HCT116 (cell line): ENCODE measurements around the gene SLC24A3. TPM values are rescaled to one million over a fixed set of nuclear protein-coding genes. Genes with fewer than 3 reads are reported as not detected.

ENCODE experiments used
- ATAC-seq: fragments of 200-7000 bp; cut with Tn5 transposase; 2 replicates; pipeline ENCODE4 v1.9.1; 2020; ENCODE audit warnings: mild to moderate bottlenecking, moderate library complexity
- BruUV-seq: library from RNA; stranded (reverse); fragments of 400-500 nt; replicated peaks from 2 replicates; lab custom pipeline; 2021; lab: Mats Ljungman, UMichigan
- CTCF ChIA-PET: fragments of 300-600 bp; sonication (Branson Sonifier 250); formaldehyde crosslinking; loops from one replicate; lab custom pipeline; 2021; ENCODE audit warnings: antibody characterized with exemption; lab: Charles Lee
- POLR2A ChIA-PET: fragments of 300-600, 350-600 bp; sonication (Branson Sonifier 250); formaldehyde crosslinking; loops from one replicate; lab custom pipeline; 2021; ENCODE audit warnings: antibody characterized with exemption; lab: Charles Lee
- RAD21 ChIA-PET, 2 experiments: fragments of 300-600 bp; sonication (Branson Sonifier 250); formaldehyde crosslinking; loops; one replicate each; lab custom pipeline; 2023; ENCODE audit warnings: low total read pairs in 2 of 2; ENCODE audit not compliant: uncharacterized antibody in 2 of 2, unreplicated experiment in 2 of 2, low non-redundant PET in 1 of 2; lab: Charles Lee
- DNase-seq: peaks from one replicate; pipeline ENCODE4 v3.0.0-alpha.2; 2010; ENCODE audit warnings: low read depth, low spot score
- H2AFZ ChIP-seq: fragments of 200-600 bp; shearing (Covaris generic), sonication (generic); 2 replicates; pipeline ENCODE4 v1.6.1; 2017; ENCODE audit warnings: low read depth, mixed run types, mixed read lengths, antibody characterized with exemption, low read length; ENCODE audit not compliant: poor library complexity, severe bottlenecking
- H3K27ac ChIP-seq: 2 replicates; pipeline ENCODE4 v1.5.1; 2012; ENCODE audit warnings: low read depth, low read length
- H3K27me3 ChIP-seq: fragments of 200-600 bp; sonication (generic); 2 replicates; pipeline ENCODE4 v1.6.1; 2016; ENCODE audit warnings: mixed run types, low read length, mixed read lengths; ENCODE audit not compliant: insufficient read depth
- H3K36me3 ChIP-seq, 2 experiments: fragments of 200-500 bp in 1 of 2; fragments of 200-600 bp in 1 of 2; sonication (Bioruptor generic) in 1 of 2; sonication (generic) in 1 of 2; 2 replicates each; pipeline versions ENCODE4 v1.5.1 to v1.6.1; 2014 to 2016; ENCODE audit warnings: low read length in 2 of 2, inconsistent platforms in 1 of 2, mixed read lengths in 1 of 2, mixed run types in 1 of 2; ENCODE audit not compliant: insufficient read depth in 2 of 2, control insufficient read depth in 1 of 2
- H3K4me1 ChIP-seq, 2 experiments: fragments of 200-600 bp in 1 of 2; sonication (generic) in 1 of 2; 2 replicates each; pipeline versions ENCODE4 v1.5.1 to v1.6.1; 2012 to 2017; ENCODE audit warnings: low read length in 2 of 2, inconsistent platforms in 1 of 2, mild to moderate bottlenecking in 1 of 2, mixed read lengths in 1 of 2, mixed run types in 1 of 2, moderate library complexity in 1 of 2; ENCODE audit not compliant: insufficient read depth in 2 of 2, control insufficient read depth in 1 of 2
- H3K4me2 ChIP-seq: fragments of 200-600 bp; sonication (generic); 2 replicates; pipeline ENCODE4 v1.6.1; 2017; ENCODE audit warnings: mixed run types, low read length, mixed read lengths
- H3K4me3 ChIP-seq, 2 experiments: fragments of 200-600 bp in 1 of 2; sonication (generic) in 1 of 2; replicated peaks in 1 of 2; 2 replicates each; pipeline ENCODE4 v1.5.1; 2011 to 2016; ENCODE audit warnings: low read length in 2 of 2, control low read depth in 1 of 2, low read depth in 1 of 2, mild to moderate bottlenecking in 1 of 2, mixed read lengths in 1 of 2, mixed run types in 1 of 2
- H3K79me2 ChIP-seq: fragments of 200-600 bp; sonication (generic); 2 replicates; pipeline ENCODE4 v1.6.1; 2017; ENCODE audit warnings: mild to moderate bottlenecking, mixed run types, low read length, moderate library complexity, mixed read lengths; ENCODE audit not compliant: insufficient read depth
- H3K9ac ChIP-seq: fragments of 200-600 bp; sonication (generic); 2 replicates; pipeline ENCODE4 v1.6.1; 2016; ENCODE audit warnings: low read length, mixed read lengths
- H3K9me2 ChIP-seq: fragments of 200-600 bp; sonication (generic), shearing (Covaris generic); 2 replicates; pipeline ENCODE4 v1.6.1; 2017; ENCODE audit warnings: mixed run types, mild to moderate bottlenecking, moderate library complexity; ENCODE audit not compliant: insufficient read depth
- H3K9me3 ChIP-seq, 2 experiments: fragments of 200-500 bp in 1 of 2; fragments of 200-600 bp in 1 of 2; sonication (Bioruptor generic) in 1 of 2; sonication (generic) in 1 of 2; 2 replicates each; pipeline ENCODE4 v1.6.1; 2014 to 2017; ENCODE audit warnings: low read length in 2 of 2, mixed read lengths in 2 of 2, inconsistent platforms in 1 of 2, low read depth in 1 of 2, mild to moderate bottlenecking in 1 of 2, mixed run types in 1 of 2, moderate library complexity in 1 of 2; ENCODE audit not compliant: control insufficient read depth in 1 of 2, insufficient read depth in 1 of 2
- H4K20me1 ChIP-seq: fragments of 200-600 bp; sonication (generic), shearing (Covaris generic); 2 replicates; pipeline ENCODE4 v1.6.1; 2017; ENCODE audit warnings: mixed run types, mild to moderate bottlenecking, moderate library complexity; ENCODE audit not compliant: insufficient read depth
- ATF3 ChIP-seq: IDR thresholded peaks from 2 replicates; pipeline ENCODE4 v1.6.1; 2012
- CBX3 ChIP-seq: IDR thresholded peaks from 2 replicates; pipeline ENCODE4 v1.6.1; 2012; ENCODE audit warnings: low read depth
- CEBPB ChIP-seq: IDR thresholded peaks from 2 replicates; pipeline ENCODE4 v1.6.1; 2012; ENCODE audit warnings: low read depth
- CTCF ChIP-seq, 3 experiments: fragments of 200-600 bp in 1 of 3; sonication (generic) in 1 of 3; IDR thresholded peaks in 2 of 3; conservative IDR thresholded peaks in 1 of 3; 2 replicates each; pipeline ENCODE4 v1.5.1; 2012 to 2017; ENCODE audit warnings: low read depth in 2 of 3, low read length in 2 of 3, antibody characterized with exemption in 1 of 3, borderline replicate concordance in 1 of 3, control low read depth in 1 of 3, mild to moderate bottlenecking in 1 of 3, mixed read lengths in 1 of 3, mixed run types in 1 of 3, moderate library complexity in 1 of 3; ENCODE audit not compliant: insufficient read depth in 1 of 3
- EGR1 ChIP-seq: IDR thresholded peaks from 2 replicates; pipeline ENCODE4 v1.6.1; 2012; ENCODE audit warnings: low read depth
- ELF1 ChIP-seq: IDR thresholded peaks from 2 replicates; pipeline ENCODE4 v1.6.1; 2012; ENCODE audit warnings: low read depth, borderline replicate concordance
- EZH2 ChIP-seq: fragments of 200-600 bp; sonication (generic); IDR thresholded peaks from 2 replicates; pipeline ENCODE4 v1.6.1; 2017; ENCODE audit warnings: antibody characterized with exemption, mixed run types
- EZH2phosphoT487 ChIP-seq: fragments of 200-600 bp; IDR thresholded peaks from 2 replicates; pipeline ENCODE4 v1.6.1; 2018; ENCODE audit warnings: antibody characterized with exemption, borderline replicate concordance
- FOSL1 ChIP-seq: IDR thresholded peaks from 2 replicates; pipeline ENCODE4 v1.6.1; 2012; ENCODE audit warnings: low read depth
- JUND ChIP-seq: IDR thresholded peaks from 2 replicates; pipeline ENCODE4 v1.6.1; 2012
- POLR2A ChIP-seq: IDR thresholded peaks from 2 replicates; pipeline ENCODE4 v1.7.0; 2011; ENCODE audit warnings: borderline replicate concordance; ENCODE audit not compliant: insufficient read depth, insufficient read length; ENCODE audit errors: extremely low read depth
- POLR2AphosphoS5 ChIP-seq: IDR thresholded peaks from 2 replicates; pipeline ENCODE4 v1.6.1; 2011; ENCODE audit warnings: mild to moderate bottlenecking, low read depth, low read length, moderate library complexity
- RAD21 ChIP-seq: IDR thresholded peaks from 2 replicates; pipeline ENCODE4 v1.6.1; 2012; ENCODE audit warnings: low read depth, mild to moderate bottlenecking
- REST ChIP-seq: IDR thresholded peaks from 2 replicates; pipeline ENCODE4 v1.6.1; 2012; ENCODE audit warnings: low read depth
- SIN3A ChIP-seq: IDR thresholded peaks from 2 replicates; pipeline ENCODE4 v1.6.1; 2012; ENCODE audit warnings: low read depth
- SP1 ChIP-seq: IDR thresholded peaks from 2 replicates; pipeline ENCODE4 v1.6.1; 2012; ENCODE audit warnings: low read depth
- TCF7L2 ChIP-seq: IDR thresholded peaks from 2 replicates; pipeline ENCODE4 v1.7.0; 2011; ENCODE audit warnings: borderline replicate concordance, inconsistent platforms; ENCODE audit not compliant: insufficient read depth, insufficient read length; ENCODE audit errors: extremely low read depth
- ZBTB33 ChIP-seq: IDR thresholded peaks from 2 replicates; pipeline ENCODE4 v1.6.1; 2011; ENCODE audit warnings: mild to moderate bottlenecking, low read length, moderate library complexity; ENCODE audit not compliant: insufficient replicate concordance; ENCODE audit errors: extremely low read depth
- ZFX ChIP-seq: fragments of 450-650 bp; IDR thresholded peaks from 2 replicates; pipeline ENCODE4 v1.6.1; 2017
- intact Hi-C: fragments of 100-400 bp; cut with micrococcal nuclease; formaldehyde crosslinking; loops from 2 replicates; pipeline ENCODE4 v1.10.0; 2022
- total RNA-seq: library from RNA; stranded (reverse); gene quantifications from one replicate; pipeline ENCODE4 v1.2.1, GENCODE V29; 2021; ENCODE audit not compliant: unreplicated experiment
- TF ChIP-seq, protein P1 (sequence below): IDR thresholded peaks from 2 replicates; pipeline ENCODE4 v1.6.1; 2012

SLC24A3 gene
- total RNA-seq, 1 experiment from 2014 or later: not detected

DNA sequence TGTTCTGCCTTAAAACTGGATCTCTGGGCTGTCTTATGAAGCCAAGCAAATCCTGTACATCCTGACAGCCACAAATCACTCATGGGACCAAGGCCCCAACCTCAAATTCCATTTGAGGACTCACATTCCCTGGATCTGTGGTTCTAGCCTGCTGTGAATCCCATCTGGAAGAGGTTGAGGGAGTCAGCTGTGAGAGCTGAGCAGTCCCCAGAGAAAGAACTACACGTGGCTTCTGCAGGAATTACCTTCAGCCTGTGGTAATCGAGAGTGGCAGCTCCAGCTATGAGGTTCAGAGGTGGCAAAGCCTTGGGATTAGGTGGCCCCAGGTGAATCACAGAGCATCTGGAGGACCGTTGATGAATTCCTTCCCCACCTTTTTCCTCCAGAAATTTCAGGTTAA, 245.2 kb downstream of the SLC24A3 start:
- intact Hi-C loops: no loop called here
- H3K4me2 ChIP-seq: no peak overlapping the region
- H3K4me3 ChIP-seq: no peak overlapping the region
- H3K9ac ChIP-seq: no peak overlapping the region
- H3K36me3 ChIP-seq: no peaks in the 10 kb centered on the region
- H3K9me3 ChIP-seq: no peaks in the 10 kb centered on the region
- no peaks in the 10 kb centered on the region for H3K27me3 ChIP-seq
- no peak overlapping the region for H3K27ac ChIP-seq
- no peak overlapping the region for H2AFZ ChIP-seq
- H3K4me1 ChIP-seq: no peaks in the 10 kb centered on the region
- ChIA-PET POLR2A (no interaction called here), RAD21 (no interaction called here), CTCF (no interaction called here)
- BruUV-seq: no TSS peak
- no peak for TF ChIP-seq POLR2AphosphoS5
- no peak for TF ChIP-seq SP1
- no peak for TF ChIP-seq CTCF (IDR thresholded peaks at IDR 0.05 in 2 of 3, conservative IDR thresholded peaks at IDR 0.05 in 1 of 3; ENCODE audit: borderline replicate concordance in 1 of 3, insufficient read depth in 1 of 3, low read depth in 2 of 3, low read length in 2 of 3)
- TF ChIP-seq REST: no peak
- TF ChIP-seq ATF3: no peak
- no peak for TF ChIP-seq CBX3
- no peak for TF ChIP-seq SIN3A
- TF ChIP-seq EZH2phosphoT487: no peak
- no peak for TF ChIP-seq ZBTB33
- TF ChIP-seq, protein P1, sequence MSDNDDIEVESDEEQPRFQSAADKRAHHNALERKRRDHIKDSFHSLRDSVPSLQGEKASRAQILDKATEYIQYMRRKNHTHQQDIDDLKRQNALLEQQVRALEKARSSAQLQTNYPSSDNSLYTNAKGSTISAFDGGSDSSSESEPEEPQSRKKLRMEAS: no peak
- no peak for TF ChIP-seq JUND
- TF ChIP-seq CEBPB: no peak
- TF ChIP-seq EGR1: no peak
- TF ChIP-seq TCF7L2: no peak
- TF ChIP-seq POLR2A: no peak
- no peak for TF ChIP-seq ZFX
- no peak for TF ChIP-seq EZH2
- no peak for TF ChIP-seq FOSL1
- TF ChIP-seq ELF1: no peak
- TF ChIP-seq RAD21: no peak
- H3K79me2 ChIP-seq: no peaks in the 10 kb centered on the region
- no peaks in the 10 kb centered on the region for H4K20me1 ChIP-seq
- no peaks in the 10 kb centered on the region for H3K9me2 ChIP-seq
- ATAC-seq (no peak), DNase-seq (no peak)
